ENCODE measurements around the gene FAM240A. TPM values are rescaled to one million over a fixed set of nuclear protein-coding genes. Genes with fewer than 3 reads are reported as not detected.
A peak's percentile ranks its signal among the peaks of the same experiment; 100 is the strongest.

Gene FAM240A
- total RNA-seq, 1 experiment from 2014 or later: not detected

GRCh38 chr3:46627078-46627477, 14.8 kb downstream of the FAM240A start:
- no peak for TF ChIP-seq CTCF (conservative IDR thresholded peaks at IDR 0.05)
- TF ChIP-seq EZH2 (IDR thresholded peaks at IDR 0.05; ENCODE audit: low read depth): no peak
- Histone ChIP-seq H3K9me3 (ENCODE audit: insufficient read depth, low read depth) (no peaks in the 10 kb centered on the region), H3K4me1 (replicated peaks; ENCODE audit: insufficient read depth) (no peaks in the 10 kb centered on the region), H3K27me3 (ENCODE audit: insufficient read depth, low read depth) (no peaks in the 10 kb centered on the region), H3K79me2 (ENCODE audit: low read depth) (no peaks in the 10 kb centered on the region), H3K36me3 (ENCODE audit: low read depth) (no peaks in the 10 kb centered on the region), H4K20me1 (ENCODE audit: insufficient read depth) (no peaks in the 10 kb centered on the region), H3K9me2 (ENCODE audit: insufficient read depth) (no peaks in the 10 kb centered on the region), H2AFZ (no peak overlapping the region), H3F3A (ENCODE audit: insufficient read depth, low read depth) (no peaks in the 10 kb centered on the region), H3K4me3 (no peak overlapping the region), H3K4me2 (no peak overlapping the region), H3K27ac (no peak overlapping the region)
- DNase-seq: no peak
- BruUV-seq (replicated peaks): no TSS peak
- ChIA-PET CTCF (interaction anchor here (0.5 to 0.6 kb wide), 2 partner anchors 749 to 1163 kb away, joined by 3 to 13 read pairs; no protein-coding TSS in a partner anchor), POLR2A (ENCODE audit: unreplicated experiment) (no interaction called here)
- intact Hi-C loops (cut with micrococcal nuclease; ENCODE audit: unreplicated experiment): no loop called here

GRCh38 chr3:46628901-46629369, 16.6 kb downstream of the FAM240A start:
- H3K27ac ChIP-seq: no peak overlapping the region
- no peaks in the 10 kb centered on the region for H3K27me3 ChIP-seq (ENCODE audit: insufficient read depth, low read depth)
- no peak overlapping the region for H2AFZ ChIP-seq
- intact Hi-C loops (cut with micrococcal nuclease; ENCODE audit: unreplicated experiment): no loop called here
- no peaks in the 10 kb centered on the region for H3K9me2 ChIP-seq (ENCODE audit: insufficient read depth)
- POLR2A ChIA-PET (ENCODE audit: unreplicated experiment): interaction anchor here (0.6 kb wide), 1 partner anchor 13 kb away, joined by 3 read pairs; no protein-coding TSS in a partner anchor
- H3K4me1 ChIP-seq (replicated peaks; ENCODE audit: insufficient read depth): no peaks in the 10 kb centered on the region
- no peaks in the 10 kb centered on the region for H3K9me3 ChIP-seq (ENCODE audit: insufficient read depth, low read depth)
- no peaks in the 10 kb centered on the region for H4K20me1 ChIP-seq (ENCODE audit: insufficient read depth)
- TF ChIP-seq EZH2 (IDR thresholded peaks at IDR 0.05; ENCODE audit: low read depth) (no peak), CTCF (conservative IDR thresholded peaks at IDR 0.05) (no peak)
- no TSS peak for BruUV-seq (replicated peaks)
- CTCF ChIA-PET: interaction anchor here (0.6 kb wide), 3 partner anchors 9 to 103 kb away, joined by 3 to 11 read pairs (median 8); no protein-coding TSS in a partner anchor
- no peaks in the 10 kb centered on the region for H3K79me2 ChIP-seq (ENCODE audit: low read depth)
- H3F3A ChIP-seq (ENCODE audit: insufficient read depth, low read depth): no peaks in the 10 kb centered on the region
- no peak overlapping the region for H3K4me2 ChIP-seq
- no peak for DNase-seq
- no peaks in the 10 kb centered on the region for H3K36me3 ChIP-seq (ENCODE audit: low read depth)
- H3K4me3 ChIP-seq: no peak overlapping the region

- Histone ChIP-seq H4K20me1 (ENCODE audit: insufficient read depth) (no peaks in the 10 kb centered on the region), H3K4me2 (peak overlapping the region; percentile 46), H3K4me3 (peak overlapping the region; percentile 7; the same call in 1 of the 2 replicates), H2AFZ (peak overlapping the region; percentile 48; the same call in 1 of the 2 replicates), H3K4me1 (replicated peaks; ENCODE audit: insufficient read depth) (no peaks in the 10 kb centered on the region), H3K36me3 (ENCODE audit: low read depth) (no peaks in the 10 kb centered on the region), H3F3A (ENCODE audit: insufficient read depth, low read depth) (no peaks in the 10 kb centered on the region), H3K27ac (no peak overlapping the region), H3K9me2 (ENCODE audit: insufficient read depth) (no peaks in the 10 kb centered on the region), H3K9me3 (ENCODE audit: insufficient read depth, low read depth) (no peaks in the 10 kb centered on the region), H3K27me3 (ENCODE audit: insufficient read depth, low read depth) (no peaks in the 10 kb centered on the region), H3K79me2 (ENCODE audit: low read depth) (no peaks in the 10 kb centered on the region)
- intact Hi-C loops (cut with micrococcal nuclease; ENCODE audit: unreplicated experiment): loop anchor here (1.0 kb wide), 2 partner anchors 72 to 142 kb away; no protein-coding TSS in a partner anchor
- BruUV-seq (replicated peaks): no TSS peak
- peak; percentile 57 to 77 for DNase-seq
- TF ChIP-seq EZH2 (IDR thresholded peaks at IDR 0.05; ENCODE audit: low read depth) (no peak), CTCF (conservative IDR thresholded peaks at IDR 0.05) (peak; percentile 71)
- ChIA-PET CTCF (interaction anchor here (0.6 to 1.2 kb wide), 6 partner anchors 34 to 323 kb away, joined by 4 to 20 read pairs (median 8); no protein-coding TSS in a partner anchor), POLR2A (ENCODE audit: unreplicated experiment) (no interaction called here)
Measured at GRCh38 chr3:46629551-46630517, 17.5 kb downstream of the FAM240A start.
